ENCODE results near the gene EVPL.

GRCh38 chr17:76008208-76008607 is 18.9 kb downstream of the EVPL start:
- TF ChIP-seq POLR2A (IDR thresholded peaks at IDR 0.05; ENCODE audit: extremely low read depth, insufficient read length), result no peak
- TF ChIP-seq CTCF (IDR thresholded peaks at IDR 0.05; ENCODE audit: low read depth, low read length), result no peak
- TF ChIP-seq MAX (IDR thresholded peaks at IDR 0.05; ENCODE audit: low read depth, low read length), result no peak

Data from NB4 (cell line).